OCI-LY3 (cell line): ENCODE data around the gene JARID2.

Experiments
- H2AFZ ChIP-seq: fragments of 200-600, 300-600 bp; shearing (Covaris generic); 2 replicates; pipeline ENCODE4 v1.6.0; 2014; ENCODE audit warnings: antibody characterized with exemption, low read depth, low read length
- H3K27ac ChIP-seq: fragments of 200-600, 300-600 bp; sonication (generic); 2 replicates; pipeline ENCODE4 v1.5.1; 2014; ENCODE audit warnings: mild to moderate bottlenecking, low read length, moderate library complexity, mixed read lengths
- H3K27me3 ChIP-seq: fragments of 200-600, 300-600 bp; sonication (generic); 2 replicates; pipeline ENCODE4 v1.6.1; 2014; ENCODE audit warnings: low read depth, low read length, mixed read lengths
- H3K36me3 ChIP-seq: fragments of 200-600, 300-600 bp; sonication (generic); replicated peaks from 2 replicates; pipeline ENCODE3; 2014; ENCODE audit warnings: low read depth, low read length, mixed read lengths
- H3K4me1 ChIP-seq: fragments of 300-600, 200-600 bp; sonication (generic); 2 replicates; pipeline ENCODE4 v1.6.1; 2014; ENCODE audit warnings: low read length, mixed read lengths
- H3K4me2 ChIP-seq: fragments of 200-600, 300-600 bp; sonication (generic); 2 replicates; pipeline ENCODE4 v1.6.1; 2014; ENCODE audit warnings: low read length, mixed read lengths
- H3K4me3 ChIP-seq: fragments of 300-600, 200-600 bp; sonication (generic); 2 replicates; pipeline ENCODE4 v1.5.1; 2014; ENCODE audit warnings: antibody characterized with exemption, mild to moderate bottlenecking, low read length, moderate library complexity
- H3K79me2 ChIP-seq: fragments of 300-600, 200-600 bp; shearing (Covaris generic); 2 replicates; pipeline ENCODE4 v1.6.1; 2014; ENCODE audit warnings: mild to moderate bottlenecking, low read length, mixed read lengths
- H3K9ac ChIP-seq: fragments of 300-600, 200-600 bp; shearing (Covaris generic); 2 replicates; pipeline ENCODE4 v1.6.0; 2014; ENCODE audit warnings: mild to moderate bottlenecking, low read length, moderate library complexity
- H3K9me3 ChIP-seq: fragments of 200-600, 300-600 bp; shearing (Covaris generic); 2 replicates; pipeline ENCODE4 v1.6.1; 2014; ENCODE audit warnings: low read length, mixed read lengths; ENCODE audit not compliant: insufficient read depth
- H4K20me1 ChIP-seq: fragments of 200-600, 300-600 bp; sonication (generic); 2 replicates; pipeline ENCODE4 v1.6.1; 2016; ENCODE audit warnings: low read length, mixed read lengths; ENCODE audit not compliant: insufficient read depth
- EZH2phosphoT487 ChIP-seq: fragments of 200-600 bp; shearing (Covaris generic); IDR thresholded peaks from 2 replicates; pipeline ENCODE4 v1.6.1; 2018; ENCODE audit warnings: antibody characterized with exemption, mixed run types, low read depth
- TF ChIP-seq, protein P1 (sequence below): fragments of 200-600, 300-600 bp; sonication (generic); IDR thresholded peaks from 2 replicates; pipeline ENCODE4 v1.5.1; 2014; ENCODE audit warnings: antibody characterized with exemption, low read length, low read depth

The JARID2 gene

DNA sequence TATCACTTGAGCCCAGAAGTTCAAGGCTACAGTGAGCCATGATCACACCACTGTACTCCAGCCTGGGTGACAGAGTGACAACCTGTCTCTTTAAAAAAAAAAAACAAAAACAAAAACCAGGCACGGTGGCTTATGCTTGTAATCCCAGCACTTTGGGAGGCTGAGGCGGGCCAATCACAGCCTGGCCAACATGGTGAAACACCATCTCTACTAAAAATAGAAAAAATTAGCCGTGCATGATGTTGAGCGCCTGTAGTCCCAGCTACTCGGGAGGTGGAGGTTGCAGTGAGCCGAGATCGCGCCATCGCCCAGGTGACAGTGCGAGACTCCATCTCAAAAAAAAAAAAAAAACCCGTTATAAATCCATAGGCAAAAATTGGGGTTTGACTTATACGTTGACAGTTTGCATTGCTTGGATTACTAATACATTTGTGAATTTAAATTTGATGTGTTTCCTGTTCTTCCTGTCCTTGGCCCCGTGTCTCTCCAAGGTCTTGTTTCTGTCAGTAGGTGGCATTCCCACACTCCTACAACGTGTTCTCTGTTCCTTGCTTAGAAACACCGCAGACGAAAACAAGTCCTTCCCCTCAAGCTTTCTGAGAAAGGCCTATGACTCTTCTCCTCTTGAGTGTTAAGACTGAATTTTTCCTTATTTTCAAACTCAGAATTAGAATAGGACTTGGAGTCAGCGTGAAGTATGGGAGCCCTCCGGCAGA is 269.9 kb downstream of the JARID2 start:
- Histone ChIP-seq H3K4me3 (no peak overlapping the region), H3K36me3 (peaks cover 4% of the 10 kb centered on the region), H2AFZ (no peak overlapping the region), H3K9me3 (no peaks in the 10 kb centered on the region), H3K9ac (no peak overlapping the region), H3K4me2 (no peak overlapping the region), H3K27ac (no peak overlapping the region), H4K20me1 (no peaks in the 10 kb centered on the region), H3K4me1 (no peaks in the 10 kb centered on the region), H3K27me3 (no peaks in the 10 kb centered on the region), H3K79me2 (no peaks in the 10 kb centered on the region)
- TF ChIP-seq, protein P1, sequence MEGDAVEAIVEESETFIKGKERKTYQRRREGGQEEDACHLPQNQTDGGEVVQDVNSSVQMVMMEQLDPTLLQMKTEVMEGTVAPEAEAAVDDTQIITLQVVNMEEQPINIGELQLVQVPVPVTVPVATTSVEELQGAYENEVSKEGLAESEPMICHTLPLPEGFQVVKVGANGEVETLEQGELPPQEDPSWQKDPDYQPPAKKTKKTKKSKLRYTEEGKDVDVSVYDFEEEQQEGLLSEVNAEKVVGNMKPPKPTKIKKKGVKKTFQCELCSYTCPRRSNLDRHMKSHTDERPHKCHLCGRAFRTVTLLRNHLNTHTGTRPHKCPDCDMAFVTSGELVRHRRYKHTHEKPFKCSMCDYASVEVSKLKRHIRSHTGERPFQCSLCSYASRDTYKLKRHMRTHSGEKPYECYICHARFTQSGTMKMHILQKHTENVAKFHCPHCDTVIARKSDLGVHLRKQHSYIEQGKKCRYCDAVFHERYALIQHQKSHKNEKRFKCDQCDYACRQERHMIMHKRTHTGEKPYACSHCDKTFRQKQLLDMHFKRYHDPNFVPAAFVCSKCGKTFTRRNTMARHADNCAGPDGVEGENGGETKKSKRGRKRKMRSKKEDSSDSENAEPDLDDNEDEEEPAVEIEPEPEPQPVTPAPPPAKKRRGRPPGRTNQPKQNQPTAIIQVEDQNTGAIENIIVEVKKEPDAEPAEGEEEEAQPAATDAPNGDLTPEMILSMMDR: no peak
- TF ChIP-seq EZH2phosphoT487: no peak

DNA sequence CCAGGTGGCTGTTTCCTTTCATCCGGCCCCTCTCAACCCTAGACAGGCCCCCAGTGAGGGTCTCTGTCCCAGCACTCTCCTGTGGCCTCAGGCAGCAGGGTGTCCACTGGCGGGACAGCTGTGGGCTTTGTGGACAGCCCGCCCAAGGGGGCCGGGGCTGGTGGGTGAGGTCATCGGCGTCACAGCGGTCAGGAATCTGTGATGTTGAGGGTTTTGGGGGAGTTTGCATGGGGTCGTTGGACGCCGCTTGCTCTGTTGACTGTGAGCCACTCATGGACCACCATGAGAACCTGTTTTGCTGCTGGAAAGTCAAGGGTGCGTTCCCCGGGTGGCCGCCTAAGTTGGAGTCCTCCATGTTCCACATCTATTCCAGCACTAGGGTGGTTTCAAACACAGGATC is 270.5 kb downstream of the JARID2 start:
- H3K4me1 ChIP-seq: no peaks in the 10 kb centered on the region
- no peak overlapping the region for H2AFZ ChIP-seq
- no peak overlapping the region for H3K27ac ChIP-seq
- H3K4me3 ChIP-seq: no peak overlapping the region
- no peaks in the 10 kb centered on the region for H3K9me3 ChIP-seq
- H3K79me2 ChIP-seq: no peaks in the 10 kb centered on the region
- H3K9ac ChIP-seq: no peak overlapping the region
- H3K36me3 ChIP-seq: peaks cover 4% of the 10 kb centered on the region
- no peaks in the 10 kb centered on the region for H4K20me1 ChIP-seq
- TF ChIP-seq, protein P1: no peak
- TF ChIP-seq EZH2phosphoT487: no peak
- H3K27me3 ChIP-seq: no peaks in the 10 kb centered on the region
- H3K4me2 ChIP-seq: no peak overlapping the region

DNA sequence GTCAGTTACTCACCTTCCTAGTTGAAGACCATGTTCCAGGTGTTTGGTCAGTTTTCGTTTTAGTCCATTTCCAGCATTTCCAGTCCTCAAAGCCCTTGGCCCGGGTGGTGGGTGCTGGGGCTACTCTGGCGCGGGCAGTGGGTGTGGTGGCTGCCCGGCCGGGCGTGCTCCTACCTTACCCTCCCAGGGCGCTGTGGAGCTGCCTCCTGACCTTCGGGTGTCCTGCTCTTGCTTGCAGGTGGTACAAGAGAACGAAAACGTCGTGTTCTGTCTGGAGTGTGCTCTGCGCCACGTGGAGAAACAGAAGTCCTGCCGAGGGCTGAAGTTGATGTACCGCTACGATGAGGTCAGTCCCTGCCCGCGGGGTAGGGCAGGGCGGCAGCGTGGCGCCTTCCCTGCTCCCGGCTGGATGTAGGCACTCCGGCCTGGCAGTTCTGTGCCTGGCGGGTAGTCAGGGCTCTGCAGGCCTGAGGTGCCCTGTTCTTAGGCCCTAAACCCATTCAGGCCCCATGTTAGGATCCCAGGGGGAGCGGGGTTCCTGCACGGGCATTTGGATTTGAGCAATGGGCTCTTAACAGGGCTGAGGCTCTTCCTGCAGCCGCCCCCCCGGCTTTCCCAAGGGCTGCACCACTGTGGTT is 271.2 kb downstream of the JARID2 start:
- Histone ChIP-seq H2AFZ (no peak overlapping the region), H3K9ac (no peak overlapping the region), H3K79me2 (no peaks in the 10 kb centered on the region), H4K20me1 (no peaks in the 10 kb centered on the region), H3K4me1 (no peaks in the 10 kb centered on the region), H3K27ac (no peak overlapping the region), H3K9me3 (no peaks in the 10 kb centered on the region), H3K36me3 (peaks cover under 1% of the 10 kb centered on the region), H3K4me3 (no peak overlapping the region), H3K4me2 (no peak overlapping the region), H3K27me3 (no peaks in the 10 kb centered on the region)
- TF ChIP-seq, protein P1: no peak
- no peak for TF ChIP-seq EZH2phosphoT487

DNA sequence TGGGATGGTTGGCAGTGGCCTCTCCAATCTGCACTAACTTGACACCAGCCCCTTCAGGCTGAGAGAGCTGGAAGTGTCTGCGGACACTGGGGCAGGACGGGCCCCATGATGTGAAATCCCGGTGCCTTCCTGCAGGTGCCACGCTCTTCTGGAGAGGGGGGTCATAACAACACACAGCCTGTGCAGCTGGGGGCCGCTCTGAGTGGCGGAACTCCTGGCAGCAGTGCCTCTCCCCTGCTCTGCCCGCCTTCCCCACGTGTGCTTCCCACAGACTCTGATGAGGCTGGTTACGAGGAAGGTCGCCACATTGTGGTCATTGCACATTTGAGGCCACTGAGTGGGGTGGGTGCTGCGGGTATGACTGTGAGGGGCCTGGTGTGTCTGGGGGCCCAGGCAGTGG is 271.7 kb downstream of the JARID2 start:
- no peak overlapping the region for H3K27ac ChIP-seq
- no peak for TF ChIP-seq EZH2phosphoT487
- TF ChIP-seq, protein P1: no peak
- H3K4me1 ChIP-seq: no peaks in the 10 kb centered on the region
- no peaks in the 10 kb centered on the region for H3K79me2 ChIP-seq
- no peaks in the 10 kb centered on the region for H3K9me3 ChIP-seq
- no peak overlapping the region for H2AFZ ChIP-seq
- no peak overlapping the region for H3K4me2 ChIP-seq
- peaks cover 2% of the 10 kb centered on the region for H3K36me3 ChIP-seq
- H4K20me1 ChIP-seq: no peaks in the 10 kb centered on the region
- no peaks in the 10 kb centered on the region for H3K27me3 ChIP-seq
- no peak overlapping the region for H3K9ac ChIP-seq
- H3K4me3 ChIP-seq: no peak overlapping the region
